Bronchial epithelial cell (primary cell): ENCODE measurements around the gene ACTN2. TPM values are rescaled to one million over a fixed set of nuclear protein-coding genes. Genes with fewer than 3 reads are reported as not detected.

Experiments
- DNase-seq: peaks from one replicate; pipeline ENCODE4 v3.0.0-alpha.2; 2010; ENCODE audit warnings: low read depth
- FAIRE-seq: peaks from 2 replicates; lab custom pipeline; 2011; peaks lifted over from hg19 to GRCh38; lab: Jason Lieb, UNC
- H3K27me3 ChIP-seq: 2 replicates; pipeline ENCODE4 v1.5.1; 2011; ENCODE audit warnings: low read length; ENCODE audit not compliant: control insufficient read depth, insufficient read depth
- H3K36me3 ChIP-seq: 2 replicates; pipeline ENCODE4 v1.5.1; 2011; ENCODE audit warnings: low read length; ENCODE audit not compliant: control insufficient read depth, insufficient read depth
- H3K4me3 ChIP-seq: 2 replicates; pipeline ENCODE4 v1.5.1; 2011; ENCODE audit warnings: mild to moderate bottlenecking, low read depth, low read length, control low read depth
- CTCF ChIP-seq: IDR thresholded peaks from 2 replicates; pipeline ENCODE4 v1.5.1; 2011; ENCODE audit warnings: mild to moderate bottlenecking, moderate library complexity, low read length, control low read depth, inconsistent platforms; ENCODE audit not compliant: insufficient read depth, severe bottlenecking
- total RNA-seq: library from RNA; depleted of rRNA; stranded (reverse); fragments of >200 nt; gene quantifications from 2 replicates; pipeline ENCODE4 v1.2.1, GENCODE V29; 2014

The ACTN2 gene
- total RNA-seq, 1 donor from 2014 or later: 0.79 TPM

- Histone ChIP-seq H3K36me3 (no peaks in the 10 kb centered on the region), H3K27me3 (peaks cover 3% of the 10 kb centered on the region), H3K4me3 (no peak overlapping the region)
- no peak for TF ChIP-seq CTCF
- FAIRE-seq: no peak
- no peak for DNase-seq
Observed at GRCh38 chr1:236692128-236692527, 5.8 kb downstream of the ACTN2 start.

GRCh38 chr1:236692742-236693141 is 6.4 kb downstream of the ACTN2 start:
- DNase-seq (no peak), FAIRE-seq (peak; percentile 62)
- Histone ChIP-seq H3K4me3 (no peak overlapping the region), H3K27me3 (no peaks in the 10 kb centered on the region), H3K36me3 (no peaks in the 10 kb centered on the region)
- no peak for TF ChIP-seq CTCF

DNA sequence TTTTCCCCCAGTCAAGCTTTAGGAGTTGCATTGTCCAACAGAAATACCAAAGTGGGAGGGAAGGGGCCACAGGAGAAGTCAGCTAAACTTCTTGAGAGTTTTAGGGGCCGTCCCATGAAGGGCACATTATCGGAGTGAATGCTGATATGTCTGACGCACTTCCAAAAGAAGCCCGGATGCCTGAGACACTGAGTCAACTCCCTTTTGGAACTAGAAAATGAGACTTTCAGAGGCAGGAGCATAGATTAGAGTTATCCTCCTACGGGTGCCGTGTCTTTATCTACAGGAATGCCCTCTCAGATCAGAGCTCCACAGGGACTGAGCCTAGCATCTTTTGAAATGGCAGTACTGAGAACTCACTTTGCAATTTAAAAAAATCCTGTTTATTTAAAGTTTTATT is 13.1 kb downstream of the ACTN2 start:
- no peak overlapping the region for H3K4me3 ChIP-seq
- H3K36me3 ChIP-seq: no peaks in the 10 kb centered on the region
- TF ChIP-seq CTCF: no peak
- FAIRE-seq (no peak), DNase-seq (no peak)
- no peaks in the 10 kb centered on the region for H3K27me3 ChIP-seq

DNA sequence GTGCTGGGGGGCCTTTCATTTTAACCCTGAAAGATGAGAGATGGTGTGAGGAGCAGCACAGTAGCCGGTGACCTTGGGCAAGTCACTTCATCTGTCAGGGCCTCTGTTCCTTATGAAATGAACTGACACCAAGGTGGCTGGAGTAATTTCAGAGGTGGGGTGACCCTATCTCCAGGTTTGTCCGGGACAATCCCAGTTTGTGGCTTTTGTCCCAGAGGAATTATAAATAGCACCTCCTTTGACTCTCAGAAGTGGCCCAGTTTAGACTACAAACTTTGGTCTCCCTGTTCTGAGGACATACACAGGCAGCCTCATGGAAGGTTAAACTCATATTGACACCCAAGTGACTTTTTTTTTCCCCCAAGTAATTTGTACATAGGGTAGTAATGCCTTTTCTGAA is 14.6 kb downstream of the ACTN2 start:
- no peak for FAIRE-seq
- no peaks in the 10 kb centered on the region for H3K36me3 ChIP-seq
- DNase-seq: no peak
- TF ChIP-seq CTCF: no peak
- H3K4me3 ChIP-seq: no peak overlapping the region
- no peaks in the 10 kb centered on the region for H3K27me3 ChIP-seq

DNA sequence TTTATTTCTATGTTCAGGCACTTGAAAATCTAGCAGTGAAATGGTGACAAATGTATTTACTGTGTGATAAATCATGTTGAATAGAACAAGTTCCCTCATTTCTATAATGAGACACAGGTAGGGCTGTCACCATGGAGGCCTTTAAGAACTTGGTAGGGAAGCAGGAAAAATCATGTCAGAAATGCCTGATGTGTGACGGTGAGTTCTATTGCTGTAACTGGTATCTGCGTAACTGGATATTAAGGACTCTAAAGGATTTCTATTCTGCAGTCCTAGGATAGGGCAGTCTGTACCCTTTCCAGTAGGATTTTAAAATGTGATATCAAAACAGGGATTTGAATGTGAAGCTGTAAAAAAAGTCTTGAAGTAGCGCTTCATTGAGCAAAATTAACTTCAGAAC is 15.5 kb downstream of the ACTN2 start:
- Histone ChIP-seq H3K4me3 (no peak overlapping the region), H3K36me3 (no peaks in the 10 kb centered on the region), H3K27me3 (no peaks in the 10 kb centered on the region)
- TF ChIP-seq CTCF: no peak
- no peak for FAIRE-seq
- no peak for DNase-seq

- TF ChIP-seq CTCF: no peak
- no peaks in the 10 kb centered on the region for H3K36me3 ChIP-seq
- no peak overlapping the region for H3K4me3 ChIP-seq
- DNase-seq (no peak), FAIRE-seq (no peak)
- H3K27me3 ChIP-seq: no peaks in the 10 kb centered on the region
Observed at GRCh38 chr1:236702791-236703394, 16.6 kb downstream of the ACTN2 start.
